Thoracic aorta (tissue), 2 donors: ENCODE data around the gene ASTN2. TPM values are rescaled to one million over a fixed set of nuclear protein-coding genes. Genes with fewer than 3 reads are reported as not detected.

ENCODE experiments used
- ATAC-seq: fragments of 150-250 bp; one replicate; pipeline ENCODE4 v1.8.0; 2017; ENCODE audit warnings: low read depth; ENCODE audit not compliant: insufficient number of reproducible peaks, low FRiP score
- DNase-seq: peaks from one replicate; pipeline ENCODE4 v3.0.0-alpha.2; 2020; ENCODE audit warnings: low spot score
- H3K27ac ChIP-seq, 2 donors: fragments of 200-600 bp; sonication (generic); 1 replicate in 1 of 2; 2 replicates in 1 of 2; pipeline ENCODE4 v1.5.1; 2016; ENCODE audit warnings: mild to moderate bottlenecking in 2 of 2, moderate library complexity in 2 of 2
- H3K27me3 ChIP-seq: fragments of 200-600 bp; sonication (generic); replicated peaks from 2 replicates; pipeline ENCODE4 v1.6.0; 2016; ENCODE audit warnings: mild to moderate bottlenecking; ENCODE audit not compliant: insufficient read depth
- H3K36me3 ChIP-seq: fragments of 200-600 bp; sonication (generic); one replicate; pipeline ENCODE4 v1.5.1; 2016
- H3K4me1 ChIP-seq, 2 donors: fragments of 200-600 bp; sonication (generic); 1 replicate in 1 of 2; 2 replicates in 1 of 2; pipeline versions ENCODE4 v1.5.1 to v1.6.0; 2016; ENCODE audit warnings: low read depth in 2 of 2, mild to moderate bottlenecking in 1 of 2; ENCODE audit not compliant: control insufficient read depth in 1 of 2
- H3K4me3 ChIP-seq: fragments of 200-600 bp; sonication (generic); 2 replicates; pipeline ENCODE4 v1.5.1; 2016; ENCODE audit warnings: mild to moderate bottlenecking
- H3K9me3 ChIP-seq: fragments of 200-600 bp; sonication (generic); 2 replicates; pipeline ENCODE4 v1.5.1; 2016
- CTCF ChIP-seq: fragments of 200-600 bp; sonication (generic); IDR thresholded peaks from one replicate; pipeline ENCODE4 v1.5.1; 2019; ENCODE audit warnings: antibody characterized with exemption
- total RNA-seq, 2 donors: library from RNA; depleted of rRNA; stranded (reverse); fragments of >200 nt; gene quantifications; one replicate each; pipeline versions ENCODE4 v1.1.0 to v1.2.3, GENCODE V29; 2016

ASTN2 gene
- total RNA-seq, 2 donors from 2014 or later = 6.8 to 7.1 TPM

- Histone ChIP-seq H3K27me3 (no peaks in the 10 kb centered on the region), H3K4me1 (peaks cover 0 to 11% of the 10 kb centered on the region in 2 donors), H3K9me3 (no peaks in the 10 kb centered on the region), H3K27ac (no peak overlapping the region), H3K36me3 (no peaks in the 10 kb centered on the region), H3K4me3 (no peak overlapping the region)
- DNase-seq (peak; percentile 40), ATAC-seq (peak; percentile 44)
- peak; percentile 84 for TF ChIP-seq CTCF
Observed at GRCh38 chr9:116572095-116572748, 842.6 kb downstream of the ASTN2 start.

DNA sequence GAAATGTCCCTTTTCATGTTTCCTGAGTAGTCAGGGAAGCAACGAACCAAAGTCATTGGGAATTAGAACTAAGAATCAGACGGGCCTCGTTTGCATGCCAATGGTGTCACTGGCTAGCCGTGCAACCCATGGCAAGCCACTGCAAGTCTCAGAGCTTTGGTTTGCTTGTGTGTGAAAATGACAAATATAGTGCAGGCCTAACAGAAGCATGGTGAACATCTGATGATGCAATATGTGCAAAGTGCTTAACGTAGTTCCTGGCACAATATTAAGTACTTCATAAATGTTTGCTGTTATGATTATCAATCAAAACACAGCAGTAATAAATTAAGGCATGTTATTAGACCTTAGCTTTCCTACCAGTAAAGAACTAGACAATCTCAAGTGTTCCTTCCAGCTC lies 845.7 kb downstream of the ASTN2 start:
- ATAC-seq = no peak
- no peaks in the 10 kb centered on the region for H3K9me3 ChIP-seq
- no peak for TF ChIP-seq CTCF
- no peak for DNase-seq
- peaks cover 0 to 17% of the 10 kb centered on the region in 2 donors for H3K4me1 ChIP-seq
- no peak overlapping the region for H3K27ac ChIP-seq
- H3K36me3 ChIP-seq = no peaks in the 10 kb centered on the region
- no peaks in the 10 kb centered on the region for H3K27me3 ChIP-seq
- no peak overlapping the region for H3K4me3 ChIP-seq

DNA sequence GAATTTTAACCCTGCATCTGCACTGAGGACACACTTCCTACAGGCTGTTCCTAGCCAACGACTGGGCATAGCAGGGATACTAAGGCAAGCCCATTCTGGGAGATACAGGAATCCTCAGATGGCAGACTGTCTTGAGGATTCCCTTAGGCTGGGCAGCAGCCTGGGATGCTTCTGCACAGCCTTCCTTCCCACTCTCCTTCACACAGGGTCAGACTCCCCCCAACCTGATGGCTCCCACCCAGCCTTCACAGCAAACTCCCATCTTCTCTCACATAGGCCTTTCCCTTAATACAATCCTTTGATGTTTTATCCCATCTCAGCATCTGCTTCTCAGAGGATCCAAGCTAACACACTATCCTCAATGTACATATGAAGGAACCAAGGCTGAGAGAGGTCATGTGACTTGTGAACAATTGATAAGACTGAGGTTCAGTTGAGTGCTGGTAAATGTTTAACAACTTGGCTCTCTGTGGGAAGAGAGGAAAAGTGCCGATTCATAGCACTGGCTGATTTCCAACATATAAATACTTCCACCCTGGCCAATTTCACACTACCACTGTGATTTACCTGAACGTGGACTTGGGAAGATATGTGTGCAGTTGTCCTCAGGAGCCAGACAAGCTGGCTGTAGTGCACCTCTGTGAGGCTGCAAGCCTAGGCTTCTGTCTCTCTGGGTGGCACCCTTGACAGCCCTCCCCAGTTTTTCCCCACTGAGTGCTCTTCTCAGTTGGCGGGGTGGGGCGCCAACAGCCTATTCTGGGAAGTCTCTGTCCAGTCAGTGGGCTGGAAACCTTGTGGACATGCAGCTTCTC lies 848.0 kb downstream of the ASTN2 start:
- no peak for ATAC-seq

DNA sequence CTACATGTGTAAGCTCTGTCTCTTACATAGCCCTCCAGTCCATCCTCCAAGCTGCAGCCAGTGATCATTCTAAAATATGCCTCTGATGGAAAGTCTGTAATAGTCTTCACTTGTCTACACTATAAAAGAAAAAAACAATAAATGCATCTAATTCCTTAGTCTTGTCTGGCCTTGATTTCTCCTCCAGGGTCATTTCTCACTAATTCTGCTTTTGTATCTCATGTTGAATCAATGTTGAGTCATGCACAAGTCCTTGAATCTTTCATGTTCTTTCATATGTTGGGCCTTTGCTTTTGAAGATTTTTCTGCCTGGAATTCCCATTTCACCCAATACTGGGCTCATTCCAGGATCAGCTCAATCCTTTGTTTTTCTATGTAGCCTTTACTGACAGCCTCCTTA lies 848.9 kb downstream of the ASTN2 start:
- DNase-seq (no peak), ATAC-seq (no peak)
- no peaks in the 10 kb centered on the region for H3K36me3 ChIP-seq
- no peak overlapping the region for H3K27ac ChIP-seq
- no peaks in the 10 kb centered on the region for H3K27me3 ChIP-seq
- no peaks in the 10 kb centered on the region for H3K9me3 ChIP-seq
- no peak for TF ChIP-seq CTCF
- H3K4me1 ChIP-seq = peaks cover 0 to 8% of the 10 kb centered on the region in 2 donors
- no peak overlapping the region for H3K4me3 ChIP-seq

More for the DNA sequence above, 848.0 kb downstream of the ASTN2 start:
- TF ChIP-seq CTCF = no peak
- Histone ChIP-seq H3K36me3 (no peaks in the 10 kb centered on the region), H3K27me3 (no peaks in the 10 kb centered on the region), H3K4me3 (no peak overlapping the region), H3K4me1 (peaks cover 0 to 11% of the 10 kb centered on the region in 2 donors), H3K27ac (no peak overlapping the region), H3K9me3 (no peaks in the 10 kb centered on the region)
- no peak for DNase-seq

DNA sequence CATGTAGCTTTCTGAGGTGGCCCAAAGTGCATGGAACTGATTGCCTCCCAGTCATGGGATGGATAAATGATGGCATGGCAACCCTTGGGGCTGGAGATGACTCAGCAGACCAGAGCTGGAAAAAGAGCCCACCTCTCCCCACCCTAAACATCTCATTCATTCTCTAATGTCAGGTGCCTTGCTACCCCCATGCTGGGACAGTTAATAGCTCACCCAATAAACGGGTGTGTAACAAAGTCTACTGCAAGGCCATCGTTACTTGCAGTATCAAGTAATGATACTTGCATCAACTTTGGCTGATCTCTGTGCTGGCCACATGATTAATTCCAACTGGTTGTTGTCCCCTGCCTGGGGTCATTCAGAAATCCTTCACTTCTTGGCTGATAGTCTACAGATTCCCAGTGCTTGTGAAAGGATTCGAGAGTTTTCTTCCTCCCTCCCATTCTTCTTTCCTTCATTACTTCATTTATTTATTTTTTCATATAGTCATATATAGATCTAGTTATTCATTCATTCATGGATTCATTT lies 850.5 kb downstream of the ASTN2 start:
- TF ChIP-seq CTCF = no peak
- no peak overlapping the region for H3K27ac ChIP-seq
- H3K9me3 ChIP-seq = no peaks in the 10 kb centered on the region
- H3K4me1 ChIP-seq = peaks cover 0 to 8% of the 10 kb centered on the region in 2 donors
- no peaks in the 10 kb centered on the region for H3K27me3 ChIP-seq
- no peaks in the 10 kb centered on the region for H3K36me3 ChIP-seq
- no peak for DNase-seq
- no peak for ATAC-seq
- no peak overlapping the region for H3K4me3 ChIP-seq
